Glomerular endothelial cell (primary cell): ENCODE measurements around the gene RASD2. TPM values are rescaled to one million over a fixed set of nuclear protein-coding genes. Genes with fewer than 3 reads are reported as not detected.

ENCODE experiments used
- DNase-seq: peaks from one replicate; pipeline ENCODE4 v3.0.0-alpha.2; 2011; ENCODE audit warnings: low read depth, low spot score; ENCODE audit errors: extremely low read depth
- total RNA-seq: library from RNA; depleted of rRNA; stranded (reverse); fragments of >200 nt; gene quantifications from 2 replicates; pipeline ENCODE4 v1.2.3, GENCODE V29; 2015

The RASD2 gene
- total RNA-seq, 1 donor from 2014 or later, result 0.29 TPM

- DNase-seq, result no peak
Measured at GRCh38 chr22:35599364-35599763, 58.7 kb downstream of the RASD2 start.

GRCh38 chr22:35600476-35600875 lies 59.8 kb downstream of the RASD2 start:
- no peak for DNase-seq

- no peak for DNase-seq
Measured at GRCh38 chr22:35601013-35601580, 60.5 kb downstream of the RASD2 start.

GRCh38 chr22:35601743-35602615 lies 61.3 kb downstream of the RASD2 start:
- no peak for DNase-seq

Other genes starting within 250 kb of the RASD2 start
- gene TOM1, start 240.9 kb upstream of the RASD2 start, total RNA-seq, result 54.6 and 60.2 TPM in 2 replicates
- gene HMOX1, start 159.7 kb upstream of the RASD2 start, total RNA-seq, result 60.6 and 176 TPM in 2 replicates
- 33.6 and 37.1 TPM in 2 replicates for gene MCM5, start 140.7 kb upstream of the RASD2 start, total RNA-seq
- gene MB, start 76.5 kb downstream of the RASD2 start, total RNA-seq, result not detected in 2 replicates
- 9.6 and 10.7 TPM in 2 replicates for gene APOL6, start 107.6 kb downstream of the RASD2 start, total RNA-seq
- not detected in 2 replicates for gene APOL5, start 177.0 kb downstream of the RASD2 start, total RNA-seq